ENCODE results near the gene ST3GAL4. TPM values are rescaled to one million over a fixed set of nuclear protein-coding genes. Genes with fewer than 3 reads are reported as not detected.
A peak's percentile ranks its signal among the peaks of the same experiment; 100 is the strongest.

ST3GAL4 gene
- total RNA-seq, 1 donor from 2014 or later = 41.5 TPM

- H3K9me3 ChIP-seq = no peaks in the 10 kb centered on the region
- H3K27ac ChIP-seq = no peak overlapping the region
- peaks cover 37% of the 10 kb centered on the region for H3K4me1 ChIP-seq
- H3K36me3 ChIP-seq = peaks cover 0 to 7% of the 10 kb centered on the region in 2 donors
- intact Hi-C loops (cut with DNase I) = no loop called here
- TF ChIP-seq POLR2AphosphoS5 (IDR thresholded peaks at IDR 0.05; ENCODE audit: insufficient read depth in 1 of 2, low read depth in 1 of 2) = no peak
- no peak for DNase-seq (ENCODE audit: extremely low spot score in 2 of 2)
- no peak overlapping the region for H3K4me3 ChIP-seq
- H3K27me3 ChIP-seq = no peaks in the 10 kb centered on the region
Measured at GRCh38 chr11:126331286-126331685, 24.2 kb upstream of the ST3GAL4 start.

- Histone ChIP-seq H3K9me3 (no peaks in the 10 kb centered on the region), H3K4me3 (no peak overlapping the region), H3K36me3 (peaks cover 0 to 7% of the 10 kb centered on the region in 2 donors), H3K27ac (peak overlapping the region; percentile 13), H3K4me1 (peaks cover 37% of the 10 kb centered on the region), H3K27me3 (no peaks in the 10 kb centered on the region)
- intact Hi-C loops (cut with DNase I) = no loop called here
- TF ChIP-seq POLR2A (IDR thresholded peaks at IDR 0.05) (no peak), POLR2AphosphoS5 (IDR thresholded peaks at IDR 0.05; ENCODE audit: insufficient read depth in 1 of 2, low read depth in 1 of 2) (peak in 1 of 2 donors; percentile 19), CTCF (IDR thresholded peaks at IDR 0.05) (no peak)
- DNase-seq (ENCODE audit: extremely low spot score in 2 of 2) = peak in 1 of 2 donors; percentile 87
Measured at GRCh38 chr11:126332221-126332711, 23.2 kb upstream of the ST3GAL4 start.

- Histone ChIP-seq H3K27me3 (no peaks in the 10 kb centered on the region), H3K9me3 (no peaks in the 10 kb centered on the region), H3K4me3 (no peak overlapping the region), H3K4me1 (peaks cover 34% of the 10 kb centered on the region), H3K27ac (no peak overlapping the region), H3K36me3 (peaks cover 0 to 7% of the 10 kb centered on the region in 2 donors)
- no peak for TF ChIP-seq CTCF (IDR thresholded peaks at IDR 0.05)
- no peak for TF ChIP-seq POLR2A (IDR thresholded peaks at IDR 0.05)
- no peak for TF ChIP-seq POLR2AphosphoS5 (IDR thresholded peaks at IDR 0.05; ENCODE audit: insufficient read depth in 1 of 2, low read depth in 1 of 2)
- intact Hi-C loops (cut with DNase I) = no loop called here
- DNase-seq (ENCODE audit: extremely low spot score in 2 of 2) = no peak
Measured at GRCh38 chr11:126333142-126333541, 22.3 kb upstream of the ST3GAL4 start.

- no peaks in the 10 kb centered on the region for H3K27me3 ChIP-seq
- TF ChIP-seq POLR2AphosphoS5 (IDR thresholded peaks at IDR 0.05; ENCODE audit: insufficient read depth in 1 of 2, low read depth in 1 of 2) (no peak), POLR2A (IDR thresholded peaks at IDR 0.05) (no peak), CTCF (IDR thresholded peaks at IDR 0.05) (no peak)
- intact Hi-C loops (cut with DNase I) = no loop called here
- H3K4me1 ChIP-seq = peaks cover 26% of the 10 kb centered on the region
- H3K36me3 ChIP-seq = peaks cover 0 to 7% of the 10 kb centered on the region in 2 donors
- DNase-seq (ENCODE audit: extremely low spot score in 2 of 2) = no peak
- H3K9me3 ChIP-seq = no peaks in the 10 kb centered on the region
- no peak overlapping the region for H3K27ac ChIP-seq
- H3K4me3 ChIP-seq = no peak overlapping the region
Measured at GRCh38 chr11:126334659-126335462, 20.6 kb upstream of the ST3GAL4 start.

- Histone ChIP-seq H3K4me3 (no peak overlapping the region), H3K27me3 (no peaks in the 10 kb centered on the region), H3K27ac (no peak overlapping the region), H3K36me3 (peaks cover 0 to 7% of the 10 kb centered on the region in 2 donors), H3K4me1 (peaks cover 31% of the 10 kb centered on the region), H3K9me3 (no peaks in the 10 kb centered on the region)
- DNase-seq (ENCODE audit: extremely low spot score in 2 of 2) = no peak
- intact Hi-C loops (cut with DNase I) = no loop called here
- TF ChIP-seq POLR2A (IDR thresholded peaks at IDR 0.05) (no peak), CTCF (IDR thresholded peaks at IDR 0.05) (no peak), POLR2AphosphoS5 (IDR thresholded peaks at IDR 0.05; ENCODE audit: insufficient read depth in 1 of 2, low read depth in 1 of 2) (no peak)
Measured at GRCh38 chr11:126335463-126335760, 20.1 kb upstream of the ST3GAL4 start.
